ENCODE results near the gene SEC61B. TPM values are rescaled to one million over a fixed set of nuclear protein-coding genes. Genes with fewer than 3 reads are reported as not detected.

The SEC61B gene
- total and polyA plus RNA-seq, 2 donors (not counting 3 experiments of a cell fraction or from before 2014, with no cell fraction given) = 242 to 594 TPM

DNA sequence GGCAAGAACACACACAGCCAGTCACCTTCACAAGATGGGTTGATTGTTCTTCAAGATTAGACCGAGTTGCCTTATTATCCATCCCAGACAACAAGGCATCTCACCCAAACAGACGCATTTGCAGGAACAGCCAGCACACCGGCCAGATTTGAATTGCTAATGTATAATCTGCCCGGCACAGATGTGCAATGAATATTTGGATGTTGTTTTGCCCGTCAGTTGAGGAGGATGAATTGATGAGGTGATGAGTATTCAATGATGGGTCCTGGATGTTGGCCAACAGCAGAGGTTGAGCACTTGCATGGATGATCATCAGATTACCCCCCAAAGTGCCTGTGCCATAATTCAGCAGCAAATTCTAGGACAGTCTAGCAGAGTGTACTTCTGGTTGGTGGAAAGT is 20.5 kb upstream of the SEC61B start:
- no peak overlapping the region for H3K27ac ChIP-seq (ENCODE audit: insufficient read depth, low read depth, low read length)
- POLR2A ChIA-PET = no interaction called here
- H3K27me3 ChIP-seq (ENCODE audit: control insufficient read depth in 2 of 2, insufficient read depth in 2 of 2, low read length in 2 of 2) = peaks cover 1 to 2% of the 10 kb centered on the region in 2 experiments
- no peaks in the 10 kb centered on the region for H3K9me1 ChIP-seq (replicated peaks; ENCODE audit: control insufficient read depth, extremely low read depth, insufficient read depth, low read length)
- H3K79me2 ChIP-seq (ENCODE audit: control insufficient read depth, insufficient read depth, low read length) = no peaks in the 10 kb centered on the region
- H2AFZ ChIP-seq (ENCODE audit: low read depth, low read length) = no peak overlapping the region
- intact Hi-C loops (cut with micrococcal nuclease) (no loop called here), dilution Hi-C loops (cut with MboI; ENCODE audit: extremely low pct_ligation_motif_present, low sequenced_read_pairs) (no loop called here)
- no peak for DNase-seq (ENCODE audit: low read depth, low spot score)
- no peak overlapping the region for H3K9ac ChIP-seq (replicated peaks; ENCODE audit: extremely low read depth, insufficient read depth, low read length)
- no peak for FAIRE-seq
- no peaks in the 10 kb centered on the region for H3K36me3 ChIP-seq (ENCODE audit: control insufficient read depth in 2 of 2, extremely low read depth in 1 of 2, insufficient read depth in 2 of 2, low read length in 2 of 2)
- H3K4me3 ChIP-seq (replicated peaks in 1 of 3; ENCODE audit: insufficient read depth in 1 of 3, low read depth in 1 of 3, low read length in 3 of 3) = no peak overlapping the region
- CTCF ChIA-PET = interaction anchor here (0.7 to 2.0 kb wide), 2 partner anchors 15 to 24 kb away, joined by 3 to 5 read pairs; no protein-coding TSS in a partner anchor
- H3K4me2 ChIP-seq (ENCODE audit: insufficient read depth, low read length) = no peak overlapping the region
- H3K4me1 ChIP-seq (ENCODE audit: control insufficient read depth, extremely low read depth, insufficient read depth, low read length) = no peaks in the 10 kb centered on the region
- TF ChIP-seq FOS (IDR thresholded peaks at IDR 0.05; ENCODE audit: borderline replicate concordance, insufficient read depth, low read length) (no peak), GATA2 (IDR thresholded peaks at IDR 0.05; ENCODE audit: insufficient read depth, insufficient read length, low read depth, low read length) (no peak), MYC (IDR thresholded peaks at IDR 0.05; ENCODE audit: low read depth, low read length) (no peak), JUN (IDR thresholded peaks at IDR 0.05; ENCODE audit: borderline replicate concordance, insufficient read depth, insufficient read length, low read depth) (no peak), EZH2 (IDR thresholded peaks at IDR 0.05; ENCODE audit: borderline replicate concordance, low read depth, low read length, severe bottlenecking) (no peak), POLR2A (IDR thresholded peaks at IDR 0.05; ENCODE audit: low read depth, low read length) (no peak), POLR2AphosphoS5 (IDR thresholded peaks at IDR 0.05; ENCODE audit: insufficient read depth, low read depth, low read length) (no peak)
- TF ChIP-seq, protein P1, sequence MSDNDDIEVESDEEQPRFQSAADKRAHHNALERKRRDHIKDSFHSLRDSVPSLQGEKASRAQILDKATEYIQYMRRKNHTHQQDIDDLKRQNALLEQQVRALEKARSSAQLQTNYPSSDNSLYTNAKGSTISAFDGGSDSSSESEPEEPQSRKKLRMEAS (IDR thresholded peaks at IDR 0.05; ENCODE audit: insufficient read depth, insufficient read length) = no peak
- TF ChIP-seq, protein P2, sequence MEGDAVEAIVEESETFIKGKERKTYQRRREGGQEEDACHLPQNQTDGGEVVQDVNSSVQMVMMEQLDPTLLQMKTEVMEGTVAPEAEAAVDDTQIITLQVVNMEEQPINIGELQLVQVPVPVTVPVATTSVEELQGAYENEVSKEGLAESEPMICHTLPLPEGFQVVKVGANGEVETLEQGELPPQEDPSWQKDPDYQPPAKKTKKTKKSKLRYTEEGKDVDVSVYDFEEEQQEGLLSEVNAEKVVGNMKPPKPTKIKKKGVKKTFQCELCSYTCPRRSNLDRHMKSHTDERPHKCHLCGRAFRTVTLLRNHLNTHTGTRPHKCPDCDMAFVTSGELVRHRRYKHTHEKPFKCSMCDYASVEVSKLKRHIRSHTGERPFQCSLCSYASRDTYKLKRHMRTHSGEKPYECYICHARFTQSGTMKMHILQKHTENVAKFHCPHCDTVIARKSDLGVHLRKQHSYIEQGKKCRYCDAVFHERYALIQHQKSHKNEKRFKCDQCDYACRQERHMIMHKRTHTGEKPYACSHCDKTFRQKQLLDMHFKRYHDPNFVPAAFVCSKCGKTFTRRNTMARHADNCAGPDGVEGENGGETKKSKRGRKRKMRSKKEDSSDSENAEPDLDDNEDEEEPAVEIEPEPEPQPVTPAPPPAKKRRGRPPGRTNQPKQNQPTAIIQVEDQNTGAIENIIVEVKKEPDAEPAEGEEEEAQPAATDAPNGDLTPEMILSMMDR (IDR thresholded peaks at IDR 0.05; ENCODE audit: extremely low read depth in 1 of 2, insufficient read depth in 1 of 2, low read depth in 1 of 2, low read length in 2 of 2) = no peak
- no TSS peak for BruUV-seq (replicated peaks)
- H4K20me1 ChIP-seq (replicated peaks; ENCODE audit: control insufficient read depth, extremely low read depth, insufficient read depth, low read length) = no peaks in the 10 kb centered on the region
- H3K9me3 ChIP-seq (replicated peaks; ENCODE audit: control insufficient read depth, insufficient read depth, low read length) = no peaks in the 10 kb centered on the region

All from endothelial cell of umbilical vein (primary cell).